VCaP (cell line): ENCODE results near the gene BMPR1B.
A peak's percentile ranks its signal among the peaks of the same experiment; 100 is the strongest.

Source experiments
- H3K27ac ChIP-seq: fragments of 450-650 bp; 2 replicates; pipeline ENCODE4 v1.5.1; 2017
- CTCF ChIP-seq: fragments of 450-650 bp; conservative IDR thresholded peaks from 2 replicates; pipeline ENCODE4 v1.5.1; 2017; ENCODE audit warnings: mild to moderate bottlenecking, moderate library complexity

Gene BMPR1B

GRCh38 chr4:95141361-95141760 is 383.6 kb downstream of the BMPR1B start:
- no peak overlapping the region for H3K27ac ChIP-seq
- TF ChIP-seq CTCF: no peak

- TF ChIP-seq CTCF: no peak
- H3K27ac ChIP-seq: no peak overlapping the region
Observed at GRCh38 chr4:95142932-95143331, 385.2 kb downstream of the BMPR1B start.

GRCh38 chr4:95151255-95151654 is 393.5 kb downstream of the BMPR1B start:
- no peak for TF ChIP-seq CTCF

GRCh38 chr4:95153182-95153581 is 395.4 kb downstream of the BMPR1B start:
- no peak overlapping the region for H3K27ac ChIP-seq
- no peak for TF ChIP-seq CTCF

More at GRCh38 chr4:95151255-95151654, 393.5 kb downstream of the BMPR1B start:
- H3K27ac ChIP-seq: no peak overlapping the region

GRCh38 chr4:95155759-95156451 is 398.1 kb downstream of the BMPR1B start:
- no peak overlapping the region for H3K27ac ChIP-seq
- peak; percentile 77 for TF ChIP-seq CTCF

- H3K27ac ChIP-seq: no peak overlapping the region
- TF ChIP-seq CTCF: peak; percentile 48
Observed at GRCh38 chr4:95156452-95156765, 398.7 kb downstream of the BMPR1B start.

GRCh38 chr4:95157596-95157995 is 399.8 kb downstream of the BMPR1B start:
- H3K27ac ChIP-seq: no peak overlapping the region
- no peak for TF ChIP-seq CTCF
